Stomach (tissue), 4 donors: ENCODE results near the gene TSPAN12.

ENCODE experiments used
- POLR2A ChIP-seq, 4 donors: fragments of 450-650 bp; IDR thresholded peaks; one replicate each; pipeline ENCODE4 v1.6.1; 2016; ENCODE audit warnings: antibody characterized with exemption in 4 of 4, control low read depth in 2 of 4, mild to moderate bottlenecking in 1 of 4, moderate library complexity in 1 of 4
- POLR2AphosphoS5 ChIP-seq, 3 donors: sonication (generic); formaldehyde crosslinking; IDR thresholded peaks; one replicate each; pipeline ENCODE4 v1.6.1; 2016; ENCODE audit warnings: antibody characterized with exemption in 3 of 3
- TF ChIP-seq, protein P1 (sequence below), 7 experiments: fragments of 450-650 bp in 4 of 7; fragments of 200-600 bp in 3 of 7; sonication (generic) in 3 of 7; IDR thresholded peaks; one replicate each; pipeline ENCODE4 v1.5.1; 2016 to 2019; ENCODE audit warnings: antibody characterized with exemption in 7 of 7, control low read depth in 2 of 7, mild to moderate bottlenecking in 1 of 7

DNA sequence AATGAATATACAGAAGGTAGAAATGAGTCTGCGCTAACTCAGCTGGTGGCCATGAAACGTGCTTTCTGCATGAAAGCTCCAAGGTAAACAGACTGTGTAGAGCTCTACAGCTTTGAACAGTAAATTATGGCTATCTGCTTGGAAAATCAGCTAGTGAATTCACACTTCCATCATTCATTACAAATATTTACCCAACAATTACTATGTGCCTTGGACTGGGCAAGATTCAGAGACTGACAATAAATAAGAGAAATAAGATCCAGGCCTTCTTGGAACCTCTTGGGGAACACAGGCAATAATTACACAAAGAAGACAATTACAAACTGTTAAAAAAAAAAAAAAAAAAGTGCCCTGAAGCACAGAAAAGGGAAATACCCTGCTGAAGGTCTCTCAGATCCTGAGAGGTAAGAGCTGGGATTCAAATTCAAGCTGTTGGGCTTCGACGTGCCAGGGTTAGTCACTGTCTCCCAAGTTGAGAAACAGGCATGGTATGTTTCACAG lies 15.8 kb downstream of the TSPAN12 start:
- no peak for TF ChIP-seq POLR2A (IDR thresholded peaks at IDR 0.05)
- no peak for TF ChIP-seq POLR2AphosphoS5 (IDR thresholded peaks at IDR 0.05)
- TF ChIP-seq, protein P1, sequence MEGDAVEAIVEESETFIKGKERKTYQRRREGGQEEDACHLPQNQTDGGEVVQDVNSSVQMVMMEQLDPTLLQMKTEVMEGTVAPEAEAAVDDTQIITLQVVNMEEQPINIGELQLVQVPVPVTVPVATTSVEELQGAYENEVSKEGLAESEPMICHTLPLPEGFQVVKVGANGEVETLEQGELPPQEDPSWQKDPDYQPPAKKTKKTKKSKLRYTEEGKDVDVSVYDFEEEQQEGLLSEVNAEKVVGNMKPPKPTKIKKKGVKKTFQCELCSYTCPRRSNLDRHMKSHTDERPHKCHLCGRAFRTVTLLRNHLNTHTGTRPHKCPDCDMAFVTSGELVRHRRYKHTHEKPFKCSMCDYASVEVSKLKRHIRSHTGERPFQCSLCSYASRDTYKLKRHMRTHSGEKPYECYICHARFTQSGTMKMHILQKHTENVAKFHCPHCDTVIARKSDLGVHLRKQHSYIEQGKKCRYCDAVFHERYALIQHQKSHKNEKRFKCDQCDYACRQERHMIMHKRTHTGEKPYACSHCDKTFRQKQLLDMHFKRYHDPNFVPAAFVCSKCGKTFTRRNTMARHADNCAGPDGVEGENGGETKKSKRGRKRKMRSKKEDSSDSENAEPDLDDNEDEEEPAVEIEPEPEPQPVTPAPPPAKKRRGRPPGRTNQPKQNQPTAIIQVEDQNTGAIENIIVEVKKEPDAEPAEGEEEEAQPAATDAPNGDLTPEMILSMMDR (IDR thresholded peaks at IDR 0.05), result no peak
